K562 (cell line): ENCODE results near the gene CYB5R4. TPM values are rescaled to one million over a fixed set of nuclear protein-coding genes. Genes with fewer than 3 reads are reported as not detected.
A peak's percentile ranks its signal among the peaks of the same experiment; 100 is the strongest.

Experiments
- ATF7 ChIP-seq: fragments of 450-650 bp; IDR thresholded peaks from 2 replicates; pipeline ENCODE4 v1.7.1; 2014; ENCODE audit warnings: mild to moderate bottlenecking, moderate library complexity
- C11orf30 ChIP-seq: fragments of 450-650 bp; IDR thresholded peaks from 2 replicates; pipeline ENCODE4 v1.6.1; 2016; ENCODE audit warnings: low read depth, mild to moderate bottlenecking
- ETS2 ChIP-seq: IDR thresholded peaks from 2 replicates; pipeline ENCODE4 v1.6.1; 2016; ENCODE audit warnings: borderline replicate concordance, missing genetic modification characterization, mild to moderate bottlenecking, moderate library complexity, missing compliant biosample characterization; ENCODE audit not compliant: poor library complexity, severe bottlenecking
- FOSL1 ChIP-seq: fragments of 200-800 bp; sonication (Bioruptor generic); conservative IDR thresholded peaks from 2 replicates; pipeline ENCODE4 v1.6.1; 2016; ENCODE audit warnings: missing genetic modification characterization, missing compliant biosample characterization
- FOXP1 ChIP-seq: sonication (generic); formaldehyde crosslinking; IDR thresholded peaks from 2 replicates; pipeline ENCODE4 v1.8.0; 2022; ENCODE audit warnings: mild to moderate bottlenecking, missing genetic modification reagents
- HDGF ChIP-seq: fragments of 450-650 bp; IDR thresholded peaks from 2 replicates; pipeline ENCODE4 v1.6.1; 2016
- HMGN3 ChIP-seq: IDR thresholded peaks from 2 replicates; pipeline ENCODE4 v1.6.1; 2011; ENCODE audit warnings: borderline replicate concordance, low read depth, mild to moderate bottlenecking, mixed read lengths, low read length; ENCODE audit not compliant: insufficient read length; ENCODE audit errors: extremely low read depth
- KLF13 ChIP-seq: fragments of 450-650 bp; IDR thresholded peaks from 2 replicates; pipeline ENCODE4 v1.6.1; 2016; ENCODE audit warnings: missing genetic modification characterization, low read depth, mild to moderate bottlenecking, missing compliant biosample characterization, moderate library complexity, borderline replicate concordance
- MAFK ChIP-seq: IDR thresholded peaks from 2 replicates; pipeline ENCODE4 v1.6.1; 2011; ENCODE audit warnings: low read length, improper control_type of control experiment
- MCM7 ChIP-seq, 2 experiments: fragments of 450-650 bp; IDR thresholded peaks; 2 replicates each; pipeline ENCODE4 v1.6.1; 2016 to 2018
- MEF2D ChIP-seq: conservative IDR thresholded peaks from 2 replicates; pipeline ENCODE4 v1.6.1; 2016; ENCODE audit warnings: low read depth, missing genetic modification characterization, missing compliant biosample characterization
- NFE2L1 ChIP-seq: fragments of 450-650 bp; IDR thresholded peaks from 2 replicates; pipeline ENCODE4 v1.6.1; 2016; ENCODE audit warnings: missing genetic modification characterization, low read depth, mild to moderate bottlenecking, missing compliant biosample characterization, moderate library complexity, borderline replicate concordance
- PTTG1 ChIP-seq: fragments of 450-650 bp; IDR thresholded peaks from 2 replicates; pipeline ENCODE4 v1.6.1; 2016; ENCODE audit warnings: low read depth, mild to moderate bottlenecking, missing genetic modification characterization, missing compliant biosample characterization
- SIN3A ChIP-seq, 2 experiments: fragments of 150-350 bp in 1 of 2; IDR thresholded peaks; 2 replicates each; pipeline ENCODE4 v1.6.1; 2011 to 2016; ENCODE audit warnings: borderline replicate concordance in 2 of 2, low read depth in 2 of 2, low read length in 2 of 2, mild to moderate bottlenecking in 2 of 2, moderate library complexity in 2 of 2; ENCODE audit not compliant: control insufficient read depth in 1 of 2
- SMAD2 ChIP-seq: fragments of 150-350 bp; IDR thresholded peaks from 2 replicates; pipeline ENCODE4 v1.6.1; 2014; ENCODE audit warnings: low read depth, mild to moderate bottlenecking, low read length
- THAP7 ChIP-seq: fragments of 250-450 bp; sonication (Bioruptor Pico); IDR thresholded peaks from 2 replicates; pipeline ENCODE4 v1.5.0; 2021
- THRB ChIP-seq: fragments of 450-650 bp; formaldehyde crosslinking; conservative IDR thresholded peaks from 2 replicates; pipeline ENCODE4 v1.4.0; 2022; ENCODE audit warnings: mild to moderate bottlenecking, missing genetic modification characterization
- YY1 ChIP-seq, 3 experiments: IDR thresholded peaks; 2 replicates each; pipeline ENCODE4 v1.6.1; 2011; ENCODE audit warnings: low read length in 2 of 3, mild to moderate bottlenecking in 2 of 3, moderate library complexity in 2 of 3, borderline replicate concordance in 1 of 3, control low read depth in 1 of 3, low read depth in 1 of 3; ENCODE audit not compliant: insufficient read depth in 3 of 3, insufficient replicate concordance in 2 of 3, control insufficient read depth in 1 of 3, insufficient read length in 1 of 3; ENCODE audit errors: extremely low read depth in 1 of 3
- ZFX ChIP-seq: sonication (generic); formaldehyde crosslinking; IDR thresholded peaks from 2 replicates; pipeline ENCODE4 v1.8.0; 2022; ENCODE audit warnings: mild to moderate bottlenecking, missing genetic modification reagents, moderate library complexity
- ZNF165 ChIP-seq: fragments of 250-450 bp; sonication (Bioruptor Pico); IDR thresholded peaks from 2 replicates; pipeline ENCODE4 v1.4.0; 2020; ENCODE audit warnings: borderline replicate concordance
- ZNF24 ChIP-seq: fragments of 450-650 bp; IDR thresholded peaks from 2 replicates; pipeline ENCODE4 v1.6.1; 2016
- ZNF398 ChIP-seq: fragments of 250-450 bp; sonication (Bioruptor Pico); IDR thresholded peaks from 2 replicates; pipeline ENCODE4 v1.8.0; 2021; ENCODE audit warnings: moderate library complexity, mild to moderate bottlenecking, inconsistent platforms
- ZNF41 ChIP-seq: fragments of 250-450 bp; sonication (Bioruptor Pico); conservative IDR thresholded peaks from 2 replicates; pipeline ENCODE4 v1.4.0; 2020; ENCODE audit warnings: mild to moderate bottlenecking
- ZNF778 ChIP-seq: fragments of 450-650 bp; formaldehyde crosslinking; IDR thresholded peaks from 2 replicates; pipeline ENCODE4 v1.4.0; 2020; ENCODE audit warnings: mild to moderate bottlenecking, moderate library complexity
- polyA plus RNA-seq, 8 experiments: library from polyadenylated mRNA; depleted of rRNA in 4 of 8; stranded (reverse) in 5 of 8; unstranded in 3 of 8; fragments of >200 nt; fragmentation: Nextera tagmentation in 2 of 8; fragmentation: Illumina TruSeq in 1 of 8; extraction: Ambion mirVana in 2 of 8; extraction: Trizol in 1 of 8; gene quantifications; 2 replicates each; pipeline versions ENCODE4 v1.2.1 to v1.2.3, GENCODE V29; 2011 to 2014; ENCODE audit warnings: inconsistent platforms in 1 of 8, missing spikeins in 1 of 8
- total RNA-seq, 7 experiments: library from RNA; depleted of rRNA in 6 of 7; stranded (reverse); fragments of >200 nt in 6 of 7; fragmentation: Illumina TruSeq in 2 of 7; extraction: Trizol in 2 of 7; gene quantifications; 2 replicates each; pipeline versions ENCODE4 v1.2.1 to v1.2.3, GENCODE V29; 2011 to 2021; ENCODE audit warnings: low replicate concordance in 1 of 7

CYB5R4 gene
- total and polyA plus RNA-seq, 9 of the 15 experiments (the other 6 are each of a cell fraction or from before 2014, with no cell fraction given): 5.9 to 23.1 (median 19.0) TPM

GRCh38 chr6:83867527-83868161 lies 8.2 kb downstream of the CYB5R4 start (continued):
- TF ChIP-seq YY1 (IDR thresholded peaks at IDR 0.05; ENCODE audit: borderline replicate concordance in 1 of 3, control insufficient read depth in 1 of 3, extremely low read depth in 1 of 3, insufficient read depth in 3 of 3, insufficient read length in 1 of 3, insufficient replicate concordance in 2 of 3, low read depth in 1 of 3, low read length in 2 of 3) (peak in 2 of 3 experiments; percentile 23 to 71), ZFX (CRISPR knock-in tag) (peak; percentile 24; the same call in 1 of the 2 replicates), NFE2L1 (tag) (peak; percentile 92), ZNF398 (peak; percentile 83), MAFK (peak; percentile 74), ZNF24 (no peak), MCM7 (IDR thresholded peaks at IDR 0.05) (no peak), HDGF (no peak), ZNF778 (CRISPR knock-in tag) (no peak), C11orf30 (peak; percentile 82), THRB (no peak), ATF7 (peak; percentile 34; the same call in 1 of the 2 replicates), FOSL1 (tag) (peak; percentile 69), ZNF41 (CRISPR knock-in tag) (peak; percentile 81; the same call in 1 of the 2 replicates), HMGN3 (no peak), MEF2D (peak; percentile 86), ZNF165 (no peak), PTTG1 (tag) (peak; percentile 81), SIN3A (IDR thresholded peaks at IDR 0.05; ENCODE audit: borderline replicate concordance in 2 of 2, control insufficient read depth in 1 of 2, low read depth in 2 of 2, low read length in 2 of 2) (0 out of 4 replicates have a peak, but pooled peaks of 1 of the 2 experiments have one; percentile 14), THAP7 (no peak), FOXP1 (no peak), SMAD2 (no peak), KLF13 (tag) (0 out of 2 replicates have a peak, but pooled peaks have one; percentile 66), ETS2 (tag) (no peak)
